GM19324 (cell line): Measurements from ENCODE around the gene GATM.

Experiments used
- ATAC-seq: cut with Tn5 transposase; IDR thresholded peaks from one replicate; pipeline ENCODE4 v1.9.1; 2021; ENCODE audit warnings: mild to moderate bottlenecking, moderate library complexity; ENCODE audit not compliant: unreplicated experiment, low FRiP score

The GATM gene

GRCh38 chr15:45362419-45362818 is 15.9 kb downstream of the GATM start:
- no peak for ATAC-seq

GRCh38 chr15:45361878-45362277 is 16.5 kb downstream of the GATM start:
- no peak for ATAC-seq

- ATAC-seq = no peak
These were observed 22.5 kb downstream of the GATM start for GRCh38 chr15:45355860-45356259.

- ATAC-seq = no peak
These were observed 23.6 kb downstream of the GATM start for GRCh38 chr15:45354711-45355110.

GRCh38 chr15:45351227-45351626 is 27.1 kb downstream of the GATM start:
- no peak for ATAC-seq

- ATAC-seq = no peak
These were observed 28.7 kb downstream of the GATM start for GRCh38 chr15:45349623-45350022.

- no peak for ATAC-seq
These were observed 30.4 kb downstream of the GATM start for GRCh38 chr15:45347989-45348388.

GRCh38 chr15:45347033-45347432 is 31.3 kb downstream of the GATM start:
- ATAC-seq = no peak

GRCh38 chr15:45346381-45346780 is 32.0 kb downstream of the GATM start:
- no peak for ATAC-seq

GRCh38 chr15:45343258-45343860 is 35.0 kb downstream of the GATM start:
- no peak for ATAC-seq

- no peak for ATAC-seq
These were observed 36.6 kb downstream of the GATM start for GRCh38 chr15:45341790-45342189.

- ATAC-seq = no peak
These were observed 37.9 kb downstream of the GATM start for GRCh38 chr15:45340429-45340828.

- ATAC-seq = no peak
These were observed 39.9 kb downstream of the GATM start for GRCh38 chr15:45338417-45338816.

GRCh38 chr15:45337224-45337623 is 41.1 kb downstream of the GATM start:
- no peak for ATAC-seq

- no peak for ATAC-seq
These were observed 44.8 kb downstream of the GATM start for GRCh38 chr15:45333550-45333949.

- ATAC-seq = no peak
These were observed 45.6 kb downstream of the GATM start for GRCh38 chr15:45332694-45333093.

- no peak for ATAC-seq
These were observed 46.4 kb downstream of the GATM start for GRCh38 chr15:45331972-45332371.

GRCh38 chr15:45328663-45329062 is 49.7 kb downstream of the GATM start:
- no peak for ATAC-seq

- no peak for ATAC-seq
These were observed 51.6 kb downstream of the GATM start for GRCh38 chr15:45326741-45327140.

- ATAC-seq = no peak
These were observed 52.1 kb downstream of the GATM start for GRCh38 chr15:45326280-45326679.

- no peak for ATAC-seq
These were observed 57.7 kb downstream of the GATM start for GRCh38 chr15:45320581-45321205.

GRCh38 chr15:45319472-45320214 is 58.7 kb downstream of the GATM start:
- ATAC-seq = no peak
